ENCODE results near the gene XAB2. TPM values are rescaled to one million over a fixed set of nuclear protein-coding genes. Genes with fewer than 3 reads are reported as not detected.
A peak's percentile ranks its signal among the peaks of the same experiment; 100 is the strongest.

XAB2 gene
- total RNA-seq, 1 donor from 2014 or later, result 28.1 TPM

DNA sequence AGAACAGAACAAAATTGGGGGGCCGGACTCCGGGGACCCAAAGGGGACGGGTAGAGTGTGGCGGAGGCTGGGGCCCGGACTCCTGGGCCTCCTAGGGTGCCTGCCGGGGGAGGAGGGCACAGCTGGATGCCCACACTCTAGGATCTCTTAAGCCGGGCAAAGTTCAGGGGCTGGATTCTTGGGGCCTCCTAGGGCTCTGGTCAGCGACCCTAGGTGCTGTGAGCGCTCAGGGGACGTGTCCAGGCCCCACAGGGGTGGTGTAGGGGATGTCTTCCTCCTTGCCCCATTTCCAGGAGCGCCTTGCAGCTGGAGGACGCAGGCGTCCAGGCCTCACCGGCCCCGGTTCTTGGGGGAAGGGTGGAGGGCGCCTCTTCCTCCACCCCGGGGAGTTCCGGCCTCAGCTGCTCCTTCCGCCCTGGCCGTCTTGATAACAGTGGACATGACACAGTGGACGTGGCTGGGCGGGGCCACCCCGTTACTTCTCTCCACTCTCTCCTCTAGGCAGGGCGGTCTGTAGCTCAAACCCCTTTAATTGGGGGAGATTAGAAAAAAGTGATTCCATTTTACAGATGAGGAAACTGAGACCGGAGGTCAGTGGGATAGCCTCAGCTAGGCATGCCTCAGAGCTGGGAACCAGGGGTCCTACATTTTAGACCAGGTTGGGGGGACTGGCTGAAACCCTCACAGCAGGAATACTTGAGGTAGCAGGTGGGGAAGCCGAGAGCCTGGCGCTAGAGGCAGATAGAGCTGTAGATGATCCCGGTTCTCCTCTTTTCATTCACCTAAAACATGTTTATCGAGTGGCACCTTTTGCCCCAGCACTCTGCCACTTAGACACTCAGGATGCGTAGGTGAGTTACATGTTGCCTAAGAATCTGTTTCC is 8.3 kb upstream of the XAB2 start:
- H3K79me2 ChIP-seq (ENCODE audit: insufficient read depth, low read length), result no peaks in the 10 kb centered on the region
- H3K27me3 ChIP-seq (ENCODE audit: insufficient read depth, low read length), result peaks cover 13% of the 10 kb centered on the region
- H3K27ac ChIP-seq (ENCODE audit: low read depth, low read length), result no peak overlapping the region
- no peaks in the 10 kb centered on the region for H3K4me1 Mint-ChIP-seq (ENCODE audit: low read depth, unreplicated experiment)
- no peaks in the 10 kb centered on the region for H3K36me3 ChIP-seq (ENCODE audit: insufficient read depth, low read length)
- no peak overlapping the region for H2AFZ ChIP-seq (ENCODE audit: low read depth, low read length)
- no peak overlapping the region for H3K9ac ChIP-seq (ENCODE audit: low read length)
- H3K4me3 Mint-ChIP-seq (ENCODE audit: unreplicated experiment), result peak overlapping the region; percentile 83
- H3K4me3 ChIP-seq (ENCODE audit: insufficient read depth, low read depth, low read length), result no peak overlapping the region
- peaks cover 1% of the 10 kb centered on the region for H3K36me3 Mint-ChIP-seq (ENCODE audit: low read depth, unreplicated experiment)
- DNase-seq (ENCODE audit: low read depth) (no peak), FAIRE-seq (no peak)
- TF ChIP-seq, protein P1, sequence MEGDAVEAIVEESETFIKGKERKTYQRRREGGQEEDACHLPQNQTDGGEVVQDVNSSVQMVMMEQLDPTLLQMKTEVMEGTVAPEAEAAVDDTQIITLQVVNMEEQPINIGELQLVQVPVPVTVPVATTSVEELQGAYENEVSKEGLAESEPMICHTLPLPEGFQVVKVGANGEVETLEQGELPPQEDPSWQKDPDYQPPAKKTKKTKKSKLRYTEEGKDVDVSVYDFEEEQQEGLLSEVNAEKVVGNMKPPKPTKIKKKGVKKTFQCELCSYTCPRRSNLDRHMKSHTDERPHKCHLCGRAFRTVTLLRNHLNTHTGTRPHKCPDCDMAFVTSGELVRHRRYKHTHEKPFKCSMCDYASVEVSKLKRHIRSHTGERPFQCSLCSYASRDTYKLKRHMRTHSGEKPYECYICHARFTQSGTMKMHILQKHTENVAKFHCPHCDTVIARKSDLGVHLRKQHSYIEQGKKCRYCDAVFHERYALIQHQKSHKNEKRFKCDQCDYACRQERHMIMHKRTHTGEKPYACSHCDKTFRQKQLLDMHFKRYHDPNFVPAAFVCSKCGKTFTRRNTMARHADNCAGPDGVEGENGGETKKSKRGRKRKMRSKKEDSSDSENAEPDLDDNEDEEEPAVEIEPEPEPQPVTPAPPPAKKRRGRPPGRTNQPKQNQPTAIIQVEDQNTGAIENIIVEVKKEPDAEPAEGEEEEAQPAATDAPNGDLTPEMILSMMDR (IDR thresholded peaks at IDR 0.05; ENCODE audit: insufficient read depth, low read depth, low read length), result no peak
- TF ChIP-seq EZH2 (IDR thresholded peaks at IDR 0.05; ENCODE audit: insufficient read depth, low read length), result no peak
- H3K9me3 ChIP-seq (ENCODE audit: insufficient read depth, low read depth, low read length), result peaks cover 5% of the 10 kb centered on the region
- peak overlapping the region; percentile 46 for H3K4me2 ChIP-seq (ENCODE audit: low read length)
- peak overlapping the region; percentile 66 for H3K27ac Mint-ChIP-seq (ENCODE audit: unreplicated experiment)
- H4K20me1 ChIP-seq (ENCODE audit: insufficient read depth, low read length), result no peaks in the 10 kb centered on the region
- H3K4me1 ChIP-seq (ENCODE audit: insufficient read depth, low read length), result no peaks in the 10 kb centered on the region
- H3K27me3 Mint-ChIP-seq (ENCODE audit: low read depth, unreplicated experiment), result peaks cover 7% of the 10 kb centered on the region
- H3K9me3 Mint-ChIP-seq (ENCODE audit: unreplicated experiment), result no peaks in the 10 kb centered on the region

GRCh38 chr19:7636691-7637373 is 7.5 kb upstream of the XAB2 start, which contains the start of gene STXBP2:
Gene STXBP2 (plus strand): TSS chr19:7637110. CDS start chr19:7637150, 40 bp downstream.
- FAIRE-seq (no peak), DNase-seq (ENCODE audit: low read depth) (no peak)
- no peak within 1 kb of the TSS for H3K27ac ChIP-seq (ENCODE audit: low read depth, low read length)
- TF ChIP-seq, protein P1 (IDR thresholded peaks at IDR 0.05; ENCODE audit: insufficient read depth, low read depth, low read length), result no peak
- TF ChIP-seq EZH2 (IDR thresholded peaks at IDR 0.05; ENCODE audit: insufficient read depth, low read length), result no peak
- peak within 1 kb of the TSS; percentile 46 for H3K4me2 ChIP-seq (ENCODE audit: low read length)
- H3K27ac Mint-ChIP-seq (ENCODE audit: unreplicated experiment), result peak within 1 kb of the TSS; percentile 66
- H3K36me3 ChIP-seq (ENCODE audit: insufficient read depth, low read length), result no peaks in the 10 kb centered on the region
- H3K9me3 Mint-ChIP-seq (ENCODE audit: unreplicated experiment), result no peaks in the 10 kb centered on the region
- peaks cover 5% of the 10 kb centered on the region for H3K79me2 ChIP-seq (ENCODE audit: insufficient read depth, low read length)
- no peaks in the 10 kb centered on the region for H3K4me1 Mint-ChIP-seq (ENCODE audit: low read depth, unreplicated experiment)
- H3K4me3 ChIP-seq (ENCODE audit: insufficient read depth, low read depth, low read length), result no peak within 1 kb of the TSS
- H3K9me3 ChIP-seq (ENCODE audit: insufficient read depth, low read depth, low read length), result peaks cover 5% of the 10 kb centered on the region
- H3K27me3 Mint-ChIP-seq (ENCODE audit: low read depth, unreplicated experiment), result peaks cover 7% of the 10 kb centered on the region
- peak within 1 kb of the TSS; percentile 83 for H3K4me3 Mint-ChIP-seq (ENCODE audit: unreplicated experiment)
- H4K20me1 ChIP-seq (ENCODE audit: insufficient read depth, low read length), result no peaks in the 10 kb centered on the region
- H3K4me1 ChIP-seq (ENCODE audit: insufficient read depth, low read length), result no peaks in the 10 kb centered on the region
- no peak within 1 kb of the TSS for H2AFZ ChIP-seq (ENCODE audit: low read depth, low read length)
- peaks cover 1% of the 10 kb centered on the region for H3K36me3 Mint-ChIP-seq (ENCODE audit: low read depth, unreplicated experiment)
- peaks cover 13% of the 10 kb centered on the region for H3K27me3 ChIP-seq (ENCODE audit: insufficient read depth, low read length)
- no peak within 1 kb of the TSS for H3K9ac ChIP-seq (ENCODE audit: low read length)
